WTC11 (cell line): ENCODE measurements around the gene SH3PXD2A. TPM values are rescaled to one million over a fixed set of nuclear protein-coding genes. Genes with fewer than 3 reads are reported as not detected.
"Not testable (repeated sequence)": the region's sequence is repeated elsewhere in the genome, so short reads cannot be mapped to it uniquely, and the experiment has no call there.

Experiments
- ATAC-seq: fragments of 200-7000 bp; cut with Tn5 transposase; 2 replicates; pipeline ENCODE4 v1.10.0; 2021; ENCODE audit warnings: mild to moderate bottlenecking, moderate library complexity
- CTCF ChIA-PET: fragments of 300-600 bp; sonication (Branson Sonifier 250); formaldehyde crosslinking; loops from one replicate; lab custom pipeline; 2021; ENCODE audit warnings: antibody characterized with exemption; lab: Charles Lee
- POLR2A ChIA-PET: fragments of 350-600 bp; sonication (Branson Sonifier 250); formaldehyde crosslinking; loops from one replicate; lab custom pipeline; 2021; ENCODE audit warnings: antibody characterized with exemption; lab: Charles Lee
- DNase-seq: peaks from one replicate; pipeline ENCODE4 v3.0.0; 2021; ENCODE audit warnings: low spot score
- H3K27ac Mint-ChIP-seq: 2 replicates; pipeline ENCODE4 v1.8.0; 2021; ENCODE audit warnings: mixed read lengths
- H3K27me3 Mint-ChIP-seq: 2 replicates; pipeline ENCODE4 v1.8.0; 2021; ENCODE audit warnings: low read depth, mild to moderate bottlenecking, moderate library complexity, mixed read lengths
- H3K36me3 Mint-ChIP-seq: 2 replicates; pipeline ENCODE4 v1.8.0; 2021; ENCODE audit warnings: mixed read lengths
- H3K4me1 Mint-ChIP-seq: 2 replicates; pipeline ENCODE4 v1.8.0; 2022; ENCODE audit warnings: mixed read lengths
- H3K4me3 Mint-ChIP-seq: 2 replicates; pipeline ENCODE4 v1.8.0; 2021; ENCODE audit warnings: mild to moderate bottlenecking, moderate library complexity, mixed read lengths
- H3K9me3 Mint-ChIP-seq: 2 replicates; pipeline ENCODE4 v1.8.0; 2021; ENCODE audit warnings: mixed read lengths
- ATF1 ChIP-seq: sonication (generic); formaldehyde crosslinking; IDR thresholded peaks from 2 replicates; pipeline ENCODE4 v1.8.1; 2023; ENCODE audit warnings: mild to moderate bottlenecking, moderate library complexity, missing genetic modification reagents
- CBFB ChIP-seq: sonication (generic); formaldehyde crosslinking; IDR thresholded peaks from 2 replicates; pipeline ENCODE4 v1.8.1; 2022; ENCODE audit warnings: mild to moderate bottlenecking, low read depth, missing genetic modification reagents
- EMX1 ChIP-seq: fragments of 250-450 bp; sonication (Bioruptor Pico); IDR thresholded peaks from 2 replicates; pipeline ENCODE4 v1.8.0; 2021; ENCODE audit warnings: mild to moderate bottlenecking
- FOXP1 ChIP-seq: sonication (generic); formaldehyde crosslinking; IDR thresholded peaks from 2 replicates; pipeline ENCODE4 v1.8.0; 2022; ENCODE audit warnings: missing genetic modification reagents, mild to moderate bottlenecking, moderate library complexity, borderline replicate concordance
- IRF2 ChIP-seq: sonication (generic); formaldehyde crosslinking; IDR thresholded peaks from 2 replicates; pipeline ENCODE4 v1.8.0; 2022; ENCODE audit warnings: low read depth, missing genetic modification reagents, borderline replicate concordance
- NFYB ChIP-seq: sonication (generic); formaldehyde crosslinking; conservative IDR thresholded peaks from 2 replicates; pipeline ENCODE4 v1.8.0; 2022; ENCODE audit warnings: low read depth, missing genetic modification reagents
- ZNF219 ChIP-seq: sonication (generic); formaldehyde crosslinking; IDR thresholded peaks from 2 replicates; pipeline ENCODE4 v1.8.0; 2023; ENCODE audit warnings: missing genetic modification reagents, mild to moderate bottlenecking, borderline replicate concordance
- ZNF671 ChIP-seq: fragments of 250-450 bp; sonication (Bioruptor Pico); IDR thresholded peaks from 2 replicates; pipeline ENCODE4 v1.8.0; 2021; ENCODE audit warnings: mild to moderate bottlenecking
- total RNA-seq: library from RNA; stranded (reverse); gene quantifications from 3 replicates; pipeline ENCODE4 v1.2.3, GENCODE V29; 2021
- TF ChIP-seq, protein P1 (sequence below): sonication (generic); formaldehyde crosslinking; IDR thresholded peaks from 2 replicates; pipeline ENCODE4 v1.8.1; 2023; ENCODE audit warnings: mild to moderate bottlenecking, missing genetic modification reagents, moderate library complexity
- TF ChIP-seq, protein P2 (sequence below): fragments of 250-450 bp; sonication (Bioruptor Pico); IDR thresholded peaks from 2 replicates; pipeline ENCODE4 v1.9.0; 2021; ENCODE audit warnings: mild to moderate bottlenecking
- TF ChIP-seq, protein P3 (sequence below): sonication (generic); formaldehyde crosslinking; IDR thresholded peaks from 2 replicates; pipeline ENCODE4 v1.8.0; 2022; ENCODE audit warnings: mild to moderate bottlenecking, missing genetic modification reagents
- TF ChIP-seq, protein P4 (sequence below): sonication (generic); formaldehyde crosslinking; IDR thresholded peaks from 2 replicates; pipeline ENCODE4 v1.8.0; 2022; ENCODE audit warnings: mild to moderate bottlenecking, missing genetic modification reagents
- TF ChIP-seq, protein P5 (sequence below): sonication (generic); formaldehyde crosslinking; IDR thresholded peaks from 2 replicates; pipeline ENCODE4 v1.8.1; 2023; ENCODE audit warnings: mild to moderate bottlenecking, moderate library complexity, missing genetic modification reagents
- TF ChIP-seq, protein P6 (sequence below): sonication (generic); formaldehyde crosslinking; IDR thresholded peaks from 2 replicates; pipeline ENCODE4 v1.8.0; 2022; ENCODE audit warnings: mild to moderate bottlenecking, missing genetic modification reagents
- TF ChIP-seq, protein P7 (sequence below): sonication (generic); formaldehyde crosslinking; IDR thresholded peaks from 2 replicates; pipeline ENCODE4 v1.8.1; 2022; ENCODE audit warnings: mild to moderate bottlenecking, moderate library complexity, missing genetic modification reagents

Gene SH3PXD2A
- total RNA-seq, 1 experiment from 2014 or later = 15.7 TPM

DNA sequence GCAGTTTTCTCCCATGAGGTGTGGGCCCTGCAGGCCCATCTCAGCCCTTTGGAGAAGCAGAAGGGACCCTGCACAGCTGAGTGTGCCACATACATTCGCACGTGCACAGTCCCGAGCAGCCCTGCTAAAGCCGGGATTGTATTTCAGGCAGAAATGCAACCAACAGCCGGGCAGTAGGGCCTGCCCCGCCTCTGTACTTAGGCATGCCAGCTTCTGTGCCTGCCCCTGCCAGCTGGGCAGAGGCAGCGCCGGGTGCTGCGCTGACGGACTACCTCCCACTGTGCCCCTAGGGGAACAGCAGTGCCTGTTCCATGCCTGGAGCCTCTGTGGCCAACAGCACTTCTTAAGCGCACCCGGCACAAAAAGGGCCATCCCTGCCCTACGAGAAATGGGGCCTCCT lies 191.6 kb downstream of the SH3PXD2A start (continued):
- TF ChIP-seq ATF1 (CRISPR knock-in tag) = no peak
- TF ChIP-seq CBFB (CRISPR knock-in tag) = no peak
- no peak for TF ChIP-seq FOXP1 (CRISPR knock-in tag)
- no peak for TF ChIP-seq IRF2 (CRISPR knock-in tag)
- TF ChIP-seq, protein P1, sequence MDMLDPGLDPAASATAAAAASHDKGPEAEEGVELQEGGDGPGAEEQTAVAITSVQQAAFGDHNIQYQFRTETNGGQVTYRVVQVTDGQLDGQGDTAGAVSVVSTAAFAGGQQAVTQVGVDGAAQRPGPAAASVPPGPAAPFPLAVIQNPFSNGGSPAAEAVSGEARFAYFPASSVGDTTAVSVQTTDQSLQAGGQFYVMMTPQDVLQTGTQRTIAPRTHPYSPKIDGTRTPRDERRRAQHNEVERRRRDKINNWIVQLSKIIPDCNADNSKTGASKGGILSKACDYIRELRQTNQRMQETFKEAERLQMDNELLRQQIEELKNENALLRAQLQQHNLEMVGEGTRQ (CRISPR knock-in tag) = no peak
- no peak for TF ChIP-seq ZNF671 (CRISPR knock-in tag)
- TF ChIP-seq, protein P2, sequence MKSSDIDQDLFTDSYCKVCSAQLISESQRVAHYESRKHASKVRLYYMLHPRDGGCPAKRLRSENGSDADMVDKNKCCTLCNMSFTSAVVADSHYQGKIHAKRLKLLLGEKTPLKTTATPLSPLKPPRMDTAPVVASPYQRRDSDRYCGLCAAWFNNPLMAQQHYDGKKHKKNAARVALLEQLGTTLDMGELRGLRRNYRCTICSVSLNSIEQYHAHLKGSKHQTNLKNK = no peak
- TF ChIP-seq EMX1 (CRISPR knock-in tag) = no peak

DNA sequence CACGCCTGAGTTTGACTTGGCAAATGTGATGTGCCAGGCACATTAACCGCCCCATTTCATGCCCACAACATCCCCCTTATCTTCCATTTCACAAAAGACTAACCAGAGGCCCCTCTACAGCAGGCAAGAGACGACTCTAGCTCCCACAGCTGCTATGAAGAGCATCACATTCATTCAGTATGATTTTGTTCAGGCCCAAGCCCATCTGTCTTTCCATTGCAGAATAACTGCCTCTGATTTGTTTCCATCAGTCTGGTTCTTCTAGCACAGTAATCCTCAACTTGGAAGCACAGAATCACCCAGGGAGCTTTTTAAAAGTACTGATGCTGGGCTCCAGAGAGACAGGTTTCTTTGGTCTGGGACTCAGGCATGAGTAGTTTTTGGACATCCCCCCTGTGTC lies 192.1 kb downstream of the SH3PXD2A start:
- Mint-ChIP-seq H3K9me3 (no peaks in the 10 kb centered on the region), H3K4me3 (no peak overlapping the region), H3K27me3 (no peaks in the 10 kb centered on the region), H3K27ac (peak overlapping the region; percentile 46; the same call in 1 of the 2 replicates), H3K36me3 (peaks cover 3% of the 10 kb centered on the region), H3K4me1 (peaks cover 23% of the 10 kb centered on the region)
- DNase-seq (no peak), ATAC-seq (no peak)
- TF ChIP-seq, protein P3, sequence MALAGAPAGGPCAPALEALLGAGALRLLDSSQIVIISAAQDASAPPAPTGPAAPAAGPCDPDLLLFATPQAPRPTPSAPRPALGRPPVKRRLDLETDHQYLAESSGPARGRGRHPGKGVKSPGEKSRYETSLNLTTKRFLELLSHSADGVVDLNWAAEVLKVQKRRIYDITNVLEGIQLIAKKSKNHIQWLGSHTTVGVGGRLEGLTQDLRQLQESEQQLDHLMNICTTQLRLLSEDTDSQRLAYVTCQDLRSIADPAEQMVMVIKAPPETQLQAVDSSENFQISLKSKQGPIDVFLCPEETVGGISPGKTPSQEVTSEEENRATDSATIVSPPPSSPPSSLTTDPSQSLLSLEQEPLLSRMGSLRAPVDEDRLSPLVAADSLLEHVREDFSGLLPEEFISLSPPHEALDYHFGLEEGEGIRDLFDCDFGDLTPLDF (CRISPR knock-in tag) = no peak
- TF ChIP-seq ZNF219 (CRISPR knock-in tag) = no peak
- TF ChIP-seq, protein P4, sequence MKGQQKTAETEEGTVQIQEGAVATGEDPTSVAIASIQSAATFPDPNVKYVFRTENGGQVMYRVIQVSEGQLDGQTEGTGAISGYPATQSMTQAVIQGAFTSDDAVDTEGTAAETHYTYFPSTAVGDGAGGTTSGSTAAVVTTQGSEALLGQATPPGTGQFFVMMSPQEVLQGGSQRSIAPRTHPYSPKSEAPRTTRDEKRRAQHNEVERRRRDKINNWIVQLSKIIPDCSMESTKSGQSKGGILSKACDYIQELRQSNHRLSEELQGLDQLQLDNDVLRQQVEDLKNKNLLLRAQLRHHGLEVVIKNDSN (CRISPR knock-in tag) = no peak
- CTCF ChIA-PET = interaction anchor here (5.8 kb wide), 1 partner anchor 23 kb away, joined by 32 read pairs; no protein-coding TSS in a partner anchor
- POLR2A ChIA-PET = no interaction called here

DNA sequence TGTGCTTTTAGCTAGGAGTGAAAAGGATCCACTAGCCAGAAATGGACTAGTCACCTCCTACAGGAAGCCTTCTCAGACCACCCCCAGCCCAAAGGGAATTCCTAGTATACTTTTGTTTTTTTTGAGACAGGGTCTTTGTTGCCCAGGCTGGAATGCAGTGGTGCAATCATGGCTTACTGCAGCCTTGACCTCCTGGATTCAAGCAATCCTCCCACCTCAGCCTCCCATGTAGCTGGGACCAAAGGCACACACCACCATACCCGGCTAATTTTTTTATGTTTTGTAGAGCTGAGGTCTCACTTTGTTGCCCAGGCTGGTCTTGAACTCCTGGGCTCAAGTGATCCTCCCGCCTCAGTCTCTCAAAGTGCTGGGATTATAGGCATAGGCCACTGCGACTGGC lies 192.7 kb downstream of the SH3PXD2A start:
- CTCF ChIA-PET = interaction anchor here (1.6 to 5.8 kb wide), 4 partner anchors 22 to 64 kb away, joined by 4 to 32 read pairs (median 12); no protein-coding TSS in a partner anchor
- DNase-seq, H3K36me3 Mint-ChIP-seq, H3K27ac Mint-ChIP-seq, POLR2A ChIA-PET, H3K9me3 Mint-ChIP-seq, ATAC-seq, H3K4me3 Mint-ChIP-seq, H3K27me3 Mint-ChIP-seq: not testable (repeated sequence)
- H3K4me1 Mint-ChIP-seq = peaks cover 22% of the 10 kb centered on the region

DNA sequence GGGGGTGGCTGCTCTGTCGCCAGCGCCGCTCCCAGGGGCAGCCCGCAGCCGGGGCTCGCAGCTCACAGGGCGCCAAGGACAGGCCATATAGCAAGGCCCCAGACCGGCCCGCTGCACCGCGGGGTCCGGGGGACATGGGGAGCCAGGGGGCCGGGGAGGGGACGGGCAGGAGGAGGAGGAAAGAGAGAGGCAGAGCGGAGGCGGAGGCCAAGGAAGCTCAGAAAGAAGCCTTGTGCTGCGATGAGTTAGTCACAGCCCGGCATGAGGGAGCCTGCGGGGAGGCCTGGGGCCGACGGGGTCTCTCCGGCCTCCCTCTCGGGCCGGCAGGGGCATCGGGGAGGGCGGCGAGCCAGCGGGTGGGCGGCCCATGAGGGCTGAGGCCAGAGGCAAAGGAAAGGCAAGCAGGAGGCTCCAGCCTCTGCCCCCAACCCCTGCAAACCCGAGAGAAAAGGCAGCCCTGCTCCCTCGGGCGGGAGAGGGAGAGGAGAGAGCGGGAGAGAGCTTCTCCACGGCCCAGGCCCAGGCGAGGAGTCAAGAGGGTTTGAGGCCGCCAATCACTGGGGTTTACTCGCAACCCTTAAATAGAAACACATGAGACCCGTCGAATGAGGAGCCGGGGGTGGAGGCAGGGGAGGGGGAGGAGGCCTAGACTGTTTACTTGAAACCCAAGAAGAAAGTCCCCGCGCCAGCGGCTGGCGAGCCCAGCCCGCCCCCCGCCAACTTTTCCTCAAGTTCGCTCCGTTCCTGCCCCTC lies 194.0 kb downstream of the SH3PXD2A start:
- H3K4me1 Mint-ChIP-seq = peaks cover 16% of the 10 kb centered on the region
- peaks cover 9% of the 10 kb centered on the region for H3K9me3 Mint-ChIP-seq
- H3K27me3 Mint-ChIP-seq = no peaks in the 10 kb centered on the region
- no peak overlapping the region; the same call in 1 of the 2 replicates for H3K27ac Mint-ChIP-seq
- DNase-seq (peak; percentile 73), ATAC-seq (peak; percentile 80)
- ChIA-PET CTCF (interaction anchor here (0.6 to 5.8 kb wide), 17 partner anchors 8 to 118 kb away, joined by 3 to 32 read pairs (median 5); no protein-coding TSS in a partner anchor), POLR2A (interaction anchor here (0.9 to 1.2 kb wide), 2 partner anchors 11 to 25 kb away, joined by 4 to 12 read pairs; no protein-coding TSS in a partner anchor)
- H3K4me3 Mint-ChIP-seq = 0 out of 2 replicates have a peak overlapping the region, but pooled peaks have one; percentile 14
- H3K36me3 Mint-ChIP-seq = peaks cover 17% of the 10 kb centered on the region
- TF ChIP-seq NFYB (CRISPR knock-in tag) = no peak
- TF ChIP-seq, protein P5, sequence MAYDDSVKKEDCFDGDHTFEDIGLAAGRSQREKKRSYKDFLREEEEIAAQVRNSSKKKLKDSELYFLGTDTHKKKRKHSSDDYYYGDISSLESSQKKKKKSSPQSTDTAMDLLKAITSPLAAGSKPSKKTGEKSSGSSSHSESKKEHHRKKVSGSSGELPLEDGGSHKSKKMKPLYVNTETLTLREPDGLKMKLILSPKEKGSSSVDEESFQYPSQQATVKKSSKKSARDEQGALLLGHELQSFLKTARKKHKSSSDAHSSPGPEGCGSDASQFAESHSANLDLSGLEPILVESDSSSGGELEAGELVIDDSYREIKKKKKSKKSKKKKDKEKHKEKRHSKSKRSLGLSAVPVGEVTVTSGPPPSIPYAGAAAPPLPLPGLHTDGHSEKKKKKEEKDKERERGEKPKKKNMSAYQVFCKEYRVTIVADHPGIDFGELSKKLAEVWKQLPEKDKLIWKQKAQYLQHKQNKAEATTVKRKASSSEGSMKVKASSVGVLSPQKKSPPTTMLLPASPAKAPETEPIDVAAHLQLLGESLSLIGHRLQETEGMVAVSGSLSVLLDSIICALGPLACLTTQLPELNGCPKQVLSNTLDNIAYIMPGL (CRISPR knock-in tag) = 0 out of 2 replicates have a peak, but pooled peaks have one; percentile 34
- TF ChIP-seq, protein P6, sequence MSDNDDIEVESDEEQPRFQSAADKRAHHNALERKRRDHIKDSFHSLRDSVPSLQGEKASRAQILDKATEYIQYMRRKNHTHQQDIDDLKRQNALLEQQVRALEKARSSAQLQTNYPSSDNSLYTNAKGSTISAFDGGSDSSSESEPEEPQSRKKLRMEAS (CRISPR knock-in tag) = peak; percentile 61; the same call in 1 of the 2 replicates
- TF ChIP-seq, protein P7, sequence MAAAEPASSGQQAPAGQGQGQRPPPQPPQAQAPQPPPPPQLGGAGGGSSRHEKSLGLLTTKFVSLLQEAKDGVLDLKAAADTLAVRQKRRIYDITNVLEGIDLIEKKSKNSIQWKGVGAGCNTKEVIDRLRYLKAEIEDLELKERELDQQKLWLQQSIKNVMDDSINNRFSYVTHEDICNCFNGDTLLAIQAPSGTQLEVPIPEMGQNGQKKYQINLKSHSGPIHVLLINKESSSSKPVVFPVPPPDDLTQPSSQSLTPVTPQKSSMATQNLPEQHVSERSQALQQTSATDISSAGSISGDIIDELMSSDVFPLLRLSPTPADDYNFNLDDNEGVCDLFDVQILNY (CRISPR knock-in tag) = 0 out of 2 replicates have a peak, but pooled peaks have one; percentile 18
